NCI-H146 (cell line): Measurements from ENCODE around the gene KCNJ1.

ENCODE experiments used
- DNase-seq: peaks from one replicate; lab custom pipeline; 2025; lab: John Stamatoyannopoulos, UW

Gene KCNJ1

DNA sequence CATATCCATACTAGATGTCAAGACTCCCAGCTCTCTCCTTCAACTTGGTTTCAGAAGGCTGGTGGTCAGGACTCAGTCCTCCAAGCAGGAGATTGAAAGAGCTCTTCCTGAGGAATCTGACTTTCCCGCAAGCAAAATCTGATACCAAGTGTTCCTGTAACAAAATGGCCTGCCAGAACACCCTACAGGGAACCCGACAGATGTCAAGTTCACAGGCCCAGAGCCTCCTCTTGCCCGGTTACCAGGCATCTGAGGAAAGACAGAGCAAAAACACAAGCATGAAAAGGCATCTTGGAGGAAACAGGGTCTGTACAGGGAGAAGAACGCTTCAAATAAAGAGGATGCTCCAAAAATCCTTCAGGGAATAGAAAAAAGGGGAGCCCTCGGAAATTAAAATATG is 15.4 kb upstream of the KCNJ1 start:
- DNase-seq: no peak

DNA sequence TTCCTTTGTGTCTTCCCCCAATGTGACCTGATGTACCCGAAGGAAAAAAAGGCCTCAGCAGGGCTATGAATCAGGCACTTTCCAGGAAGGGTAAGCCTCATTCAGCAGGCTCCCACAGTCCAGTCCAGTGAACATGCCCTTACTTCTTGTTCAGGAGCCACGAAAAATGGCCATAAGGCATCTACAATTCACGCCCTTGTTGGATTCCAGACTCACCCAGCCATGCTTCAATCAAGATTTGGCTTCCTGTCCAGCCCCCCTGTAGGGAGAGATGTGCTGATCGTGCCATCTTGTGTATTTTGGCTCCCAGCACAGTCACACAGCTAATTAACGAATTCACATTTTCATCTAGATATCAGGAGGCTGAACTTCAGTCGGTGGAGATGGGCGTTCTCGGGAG is 14.1 kb upstream of the KCNJ1 start:
- no peak for DNase-seq

DNA sequence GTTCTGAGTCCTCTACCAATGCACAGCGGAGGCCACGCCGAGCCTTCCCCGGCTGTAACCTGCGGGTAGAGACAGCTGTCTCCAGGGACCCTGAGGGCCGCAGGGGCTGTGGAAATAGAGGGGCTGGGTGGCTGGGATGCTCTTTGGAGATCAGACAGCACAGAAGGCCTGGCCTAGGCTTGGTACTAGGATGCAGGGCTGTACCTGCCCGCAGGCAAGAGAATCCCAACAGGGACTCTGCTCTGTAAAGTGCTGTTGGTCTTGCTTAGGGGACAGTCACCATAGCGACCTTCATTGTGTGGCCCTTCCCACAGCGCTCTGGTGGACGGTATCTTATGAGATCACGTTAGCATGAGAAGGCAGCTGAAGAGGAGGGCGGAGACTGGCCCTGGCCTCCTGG is 12.7 kb upstream of the KCNJ1 start:
- peak; percentile 41 for DNase-seq

DNA sequence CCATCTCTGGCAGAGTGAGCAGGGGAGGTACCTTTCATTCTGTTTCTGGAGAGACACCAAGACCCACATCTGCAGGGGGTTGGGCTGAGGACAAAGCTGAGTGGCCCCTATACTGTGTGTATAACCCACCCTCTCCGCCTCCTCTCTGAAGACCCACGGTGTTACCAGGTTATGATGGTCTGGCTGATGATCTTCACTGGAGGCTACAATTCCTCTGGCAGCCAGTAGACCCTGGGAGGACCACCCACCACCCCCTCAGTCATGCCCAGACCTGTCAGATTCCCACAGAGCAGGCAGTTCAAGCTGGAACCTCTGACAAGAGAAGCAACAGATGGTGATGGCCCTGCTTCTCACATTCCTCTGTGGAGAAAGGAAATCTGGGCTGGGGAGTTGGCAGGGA is 11.4 kb upstream of the KCNJ1 start:
- no peak for DNase-seq

DNA sequence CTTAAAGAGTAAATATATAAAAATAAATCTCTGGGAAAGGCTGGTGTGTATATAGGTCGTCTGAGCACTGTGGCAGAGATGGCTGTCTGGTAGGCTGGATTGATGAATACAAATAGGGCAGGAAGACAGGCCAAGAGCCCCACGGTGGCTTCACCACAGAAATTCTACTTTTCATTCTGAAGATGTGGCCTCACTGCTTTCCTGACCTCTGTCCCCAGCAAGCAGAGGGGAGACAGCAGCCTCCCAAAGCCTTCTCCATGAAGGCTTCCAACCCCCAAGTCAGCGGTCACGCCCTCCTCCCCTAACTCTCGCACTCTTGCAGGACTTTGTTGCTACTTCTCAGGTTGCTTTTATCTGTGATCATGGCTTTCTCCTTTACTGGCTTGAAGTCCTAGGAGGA is 10.6 kb upstream of the KCNJ1 start:
- no peak for DNase-seq

DNA sequence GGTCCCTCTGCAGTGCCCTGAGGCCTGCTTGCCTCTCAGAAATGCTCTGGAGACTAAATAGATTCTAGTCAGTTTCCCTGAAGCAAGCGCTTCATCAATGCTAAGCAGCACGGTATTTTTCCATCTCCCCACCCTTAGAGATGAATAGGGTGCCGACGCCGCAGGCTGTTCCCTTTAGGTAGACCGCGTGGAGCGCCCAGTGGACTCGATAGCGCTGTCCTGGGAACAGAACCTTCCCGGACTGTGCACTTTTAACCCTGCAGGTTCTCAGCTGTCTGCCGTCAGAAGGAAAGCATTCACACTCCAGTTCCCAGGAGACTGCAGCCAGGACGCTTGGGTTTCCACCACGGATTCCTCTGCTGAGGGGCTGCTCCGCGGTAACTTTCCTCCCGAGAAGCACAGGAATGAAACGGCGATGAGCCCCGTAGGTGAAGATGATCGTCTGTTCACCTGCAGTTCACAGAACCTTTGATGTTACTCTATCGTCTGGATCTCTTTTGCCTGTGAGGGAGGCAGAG is 9.1 kb upstream of the KCNJ1 start:
- DNase-seq: no peak

DNA sequence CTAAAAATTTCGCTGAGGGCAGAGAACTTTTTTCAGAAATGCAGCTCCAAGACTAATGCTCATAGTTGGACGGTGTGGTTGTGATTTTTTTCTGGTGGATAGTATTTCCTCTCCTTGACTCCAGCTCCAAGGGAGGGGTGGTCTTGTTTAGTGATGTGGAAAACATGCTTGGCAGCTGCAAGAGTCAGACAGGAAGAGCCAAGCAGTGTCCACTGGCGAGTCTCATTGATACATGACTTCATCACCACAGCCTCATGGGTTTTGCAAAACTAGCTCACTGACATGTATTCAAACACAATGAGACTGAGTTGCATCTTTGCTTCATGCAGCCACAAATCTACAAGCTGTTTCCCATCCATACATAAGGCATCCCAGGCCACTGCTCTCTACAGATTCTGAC is 7.3 kb upstream of the KCNJ1 start:
- no peak for DNase-seq

DNA sequence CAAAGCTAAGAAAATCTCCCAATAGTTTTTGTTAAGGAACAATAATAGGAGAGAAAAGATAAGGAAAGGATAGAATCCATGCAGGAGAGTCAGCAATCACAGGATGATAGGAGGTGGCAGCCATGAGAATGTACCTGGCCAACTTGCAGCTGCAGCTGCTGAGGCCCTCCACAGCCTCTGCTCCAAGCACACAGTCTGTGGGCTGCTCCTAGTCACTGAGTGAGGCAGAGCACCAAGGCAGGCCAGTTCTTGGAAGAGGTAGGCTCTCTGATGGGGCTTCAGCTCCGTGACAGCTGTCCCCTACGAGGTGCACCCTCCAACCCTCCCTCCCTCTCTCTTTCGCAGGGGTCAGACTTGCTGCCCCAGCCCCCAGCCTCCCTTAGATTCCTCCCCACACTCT is 5.5 kb upstream of the KCNJ1 start:
- DNase-seq: no peak

DNA sequence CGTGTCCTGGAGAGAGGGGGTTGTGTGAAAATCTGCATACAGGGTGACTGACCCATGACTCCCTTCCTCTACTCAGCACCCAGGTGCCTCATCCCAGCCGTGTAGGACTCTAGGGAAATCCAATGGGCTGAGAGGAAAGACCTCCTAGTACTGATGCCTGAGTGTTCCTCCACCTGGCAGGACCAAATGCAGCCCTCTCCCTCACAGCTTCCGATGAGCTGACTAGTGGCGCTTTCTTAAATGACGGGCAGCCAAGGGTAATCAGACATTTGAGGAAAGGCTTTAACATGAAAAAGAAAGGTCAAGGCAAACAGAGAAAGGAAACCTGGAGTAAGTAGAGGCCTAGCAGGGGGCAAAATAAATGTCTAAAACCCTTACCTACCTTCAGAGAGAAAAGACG is 5.0 kb upstream of the KCNJ1 start:
- no peak for DNase-seq

DNA sequence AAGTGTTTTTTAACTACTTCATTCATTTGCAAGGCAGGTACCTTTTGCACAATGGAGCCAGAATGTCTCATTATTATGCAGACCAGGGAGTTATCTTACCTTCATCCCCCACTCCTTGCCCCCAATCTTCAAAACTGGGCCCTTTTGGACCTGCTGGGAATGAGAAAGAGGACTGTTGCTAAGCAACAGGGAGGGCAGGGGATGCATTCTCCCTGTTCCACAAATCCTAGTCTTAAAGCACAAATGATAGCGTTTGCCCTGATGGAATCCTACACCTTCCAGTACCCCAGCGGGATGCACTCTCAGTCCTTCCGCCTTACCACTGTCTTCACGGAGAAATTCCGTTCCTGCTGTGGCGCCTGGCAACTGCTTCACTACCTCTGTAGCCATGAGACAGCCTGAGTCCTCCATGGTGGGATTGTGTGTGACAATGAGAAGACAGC is 4.1 kb upstream of the KCNJ1 start:
- DNase-seq: no peak

DNA sequence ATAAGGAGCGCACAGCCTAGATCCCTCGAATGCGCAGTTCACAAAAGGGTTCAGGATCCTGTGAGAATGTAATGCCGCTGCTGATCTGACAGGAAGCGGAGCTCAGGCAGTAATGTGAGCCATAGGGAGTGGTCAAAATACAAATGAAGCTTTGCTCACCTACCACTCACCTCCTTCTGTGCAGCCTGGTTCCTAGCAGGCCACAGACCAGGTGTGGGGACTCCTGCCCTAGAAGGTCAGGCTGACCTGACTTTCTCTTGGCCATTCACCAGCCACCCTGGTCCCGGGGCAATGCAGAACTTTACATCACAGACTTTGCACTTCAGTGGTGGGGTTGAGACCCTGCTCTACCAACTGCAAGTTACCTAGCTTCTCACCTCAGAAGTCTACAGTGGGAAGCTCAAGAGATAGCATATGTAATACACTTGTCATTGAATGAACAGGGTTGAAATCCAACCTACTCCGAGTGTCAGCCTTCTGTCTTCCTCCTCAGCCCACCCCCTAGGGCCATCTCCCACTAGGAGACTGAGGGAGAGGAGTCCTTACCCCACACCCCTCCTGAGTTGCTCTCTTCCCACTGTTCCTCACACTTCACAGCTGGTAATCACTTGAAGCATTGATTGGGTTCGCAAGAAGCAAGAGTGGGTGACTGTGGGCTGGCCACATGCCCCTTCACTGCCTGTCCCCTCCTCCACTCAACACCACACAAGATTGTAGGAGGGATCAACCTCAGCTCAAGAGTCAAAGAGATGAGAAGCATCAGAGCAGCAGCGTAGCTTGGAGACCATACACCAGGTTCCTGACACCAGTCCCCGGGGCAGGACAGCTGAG is 2.0 kb upstream of the KCNJ1 start:
- no peak for DNase-seq

DNA sequence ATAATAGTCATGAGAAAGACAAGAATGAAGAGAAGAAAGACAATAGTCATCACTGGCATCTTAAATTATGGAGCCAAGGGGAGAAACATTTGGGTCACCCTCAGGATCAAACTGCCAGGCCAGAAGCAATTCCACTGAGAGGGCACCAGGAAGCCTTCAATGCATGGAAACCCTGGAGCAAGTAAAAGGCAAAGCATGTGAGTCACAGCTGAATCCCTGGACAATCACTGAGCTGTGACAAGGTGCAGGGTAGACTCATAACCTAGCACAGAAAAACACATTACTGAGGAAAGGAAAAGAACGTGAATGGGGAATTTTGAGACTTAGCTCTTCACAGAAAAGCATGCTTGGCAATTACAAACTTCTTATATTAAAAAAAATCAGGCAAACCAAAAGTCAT is 1.6 kb downstream of the KCNJ1 start:
- DNase-seq: no peak

DNA sequence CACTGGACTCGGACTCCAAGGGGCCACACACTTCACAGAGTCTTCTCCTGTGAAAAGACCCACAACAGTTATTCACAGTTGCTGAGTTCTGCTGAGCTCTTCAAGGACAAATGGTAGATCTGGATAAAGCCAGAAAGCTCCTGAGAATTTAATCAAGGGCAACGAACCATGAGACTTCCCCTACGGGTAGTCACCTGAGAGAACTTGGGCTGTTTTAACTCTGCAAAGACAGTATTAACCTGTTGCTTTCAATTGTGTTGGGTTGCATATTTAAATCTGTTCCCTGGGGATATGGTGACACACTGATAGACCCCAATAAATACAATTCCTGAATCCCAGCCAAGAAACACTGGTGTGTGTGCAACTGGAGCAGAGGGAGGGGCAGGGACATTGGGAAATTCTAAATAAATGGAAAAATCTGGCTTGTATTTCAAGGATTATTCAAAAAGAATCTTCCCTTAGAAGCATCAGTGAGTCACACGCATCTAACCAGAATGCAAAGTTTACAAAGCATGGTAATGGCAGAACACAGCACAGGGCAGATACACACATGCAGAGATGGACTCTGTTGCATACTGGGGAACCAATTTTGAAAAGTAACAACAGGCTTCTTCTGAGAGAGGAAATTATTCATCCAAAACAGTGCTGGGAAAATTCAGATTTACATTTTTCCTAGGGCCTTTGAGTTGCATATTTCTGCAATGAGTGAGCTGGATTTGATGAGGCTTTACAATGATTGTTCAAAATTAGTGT is 4.0 kb downstream of the KCNJ1 start:
- DNase-seq: no peak

DNA sequence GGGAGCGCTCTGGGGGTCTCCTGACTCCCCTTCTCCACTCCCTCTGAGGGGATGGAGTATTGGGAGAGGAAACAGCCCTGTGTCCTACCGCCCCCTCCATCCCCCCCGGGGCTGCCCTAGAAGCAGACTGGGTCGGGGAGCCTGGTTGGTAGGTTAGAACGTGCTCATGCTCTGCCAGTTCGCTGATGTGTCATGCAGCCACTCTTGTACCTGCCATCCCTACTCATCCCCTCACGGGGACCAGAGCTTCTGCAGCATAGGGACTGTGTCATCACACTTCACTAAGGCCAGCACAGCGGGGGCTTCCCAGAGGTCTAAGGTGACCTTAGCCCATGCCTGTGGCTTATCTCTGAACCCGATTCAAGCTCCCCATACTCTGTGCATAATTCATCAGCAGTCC is 4.7 kb downstream of the KCNJ1 start:
- no peak for DNase-seq

DNA sequence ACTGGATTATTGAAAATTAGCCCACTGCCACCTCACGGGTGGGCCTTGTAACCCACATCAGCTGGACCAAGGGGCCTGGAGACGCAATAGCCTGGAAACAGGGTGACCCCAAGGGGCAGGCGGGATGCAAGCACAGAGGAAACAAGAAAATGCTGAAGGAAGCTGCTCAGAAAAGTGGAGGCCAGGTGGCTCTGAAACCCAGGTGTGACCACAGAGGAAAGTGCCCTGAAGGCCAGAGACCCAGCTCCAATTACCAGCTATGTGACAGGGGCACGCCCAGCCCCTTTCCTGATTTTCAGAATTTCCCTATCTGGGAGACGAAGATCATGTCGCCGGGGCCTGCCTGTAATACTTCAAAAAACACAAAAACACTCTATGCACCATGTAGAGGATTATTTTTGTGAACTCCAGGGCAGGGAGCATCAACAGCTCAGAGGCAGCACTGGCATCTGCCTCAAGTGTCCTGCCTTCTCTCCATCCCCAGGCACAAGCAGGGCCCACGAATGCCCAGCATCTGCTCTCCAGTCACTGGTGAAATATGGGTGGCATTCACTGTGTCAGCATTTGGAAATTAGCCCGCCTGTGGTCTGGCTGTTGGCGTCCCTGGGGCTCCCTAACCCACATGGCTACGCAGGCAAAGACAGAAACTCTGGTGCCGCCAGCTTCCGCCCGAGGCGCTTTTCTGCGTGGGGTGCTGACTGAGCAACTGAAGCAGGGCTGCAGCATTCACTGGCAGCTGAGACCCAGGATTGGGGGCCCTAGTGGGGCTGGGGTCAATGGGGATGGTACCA is 6.3 kb downstream of the KCNJ1 start:
- no peak for DNase-seq

DNA sequence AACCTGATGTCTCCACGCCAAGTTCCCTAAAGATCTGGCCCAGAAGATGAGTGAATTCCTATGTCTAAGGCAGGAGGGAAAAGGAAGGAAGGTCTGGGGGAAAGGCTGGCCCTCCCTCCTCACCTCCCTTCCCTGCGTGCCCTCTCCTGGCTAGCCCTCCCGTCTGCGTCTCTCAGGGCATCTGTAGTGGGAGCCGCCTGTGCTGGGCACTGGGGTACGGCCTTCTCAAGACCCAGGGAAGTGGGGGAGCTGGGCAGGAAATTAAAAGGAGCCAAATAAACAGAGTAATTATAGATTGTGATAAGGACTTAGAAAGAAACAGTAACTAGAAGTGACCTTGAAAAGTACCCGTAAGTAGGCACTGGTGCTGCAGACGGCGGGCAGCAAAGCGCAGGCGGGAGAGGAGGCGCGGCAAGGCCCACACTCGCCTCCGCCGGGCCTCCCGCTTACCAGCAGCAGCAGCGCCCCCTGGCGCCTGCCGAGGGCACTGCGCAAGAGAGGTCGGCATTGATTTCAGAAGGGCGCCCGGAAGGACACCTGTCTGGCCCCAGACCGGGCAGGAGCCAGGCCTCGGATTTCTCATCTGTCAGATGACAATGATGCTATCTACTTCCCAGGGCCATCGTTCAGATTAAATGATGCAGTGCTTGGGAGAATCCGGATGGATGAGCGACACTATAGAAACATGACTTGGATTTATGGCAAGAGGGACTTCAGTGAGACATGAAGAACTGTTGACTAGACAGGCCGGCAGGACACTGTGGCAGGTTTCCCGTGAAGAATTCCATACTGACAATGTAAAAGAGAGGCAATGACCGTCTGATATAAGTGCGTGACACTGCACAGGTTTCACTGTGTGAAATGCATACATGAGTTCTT is 7.3 kb downstream of the KCNJ1 start:
- DNase-seq: no peak

DNA sequence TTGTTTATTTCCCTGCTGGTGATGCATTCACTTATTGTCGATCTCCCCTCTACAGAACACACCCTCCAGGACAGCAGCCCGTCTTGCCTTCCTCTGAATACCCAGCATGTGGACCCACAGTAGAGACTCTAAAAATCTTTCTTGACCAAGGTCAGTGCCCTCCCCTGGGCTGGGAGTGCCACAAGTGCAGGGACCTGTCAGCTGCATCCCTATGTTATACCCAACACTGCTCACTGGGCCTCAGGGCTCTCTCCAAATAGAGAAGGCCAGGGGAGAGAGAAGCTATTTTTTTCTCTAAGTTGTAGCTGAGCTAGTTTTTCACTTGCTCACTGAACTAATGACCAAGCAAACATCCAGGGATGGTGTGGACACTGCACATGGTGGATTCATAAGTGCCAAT is 9.8 kb downstream of the KCNJ1 start:
- no peak for DNase-seq

DNA sequence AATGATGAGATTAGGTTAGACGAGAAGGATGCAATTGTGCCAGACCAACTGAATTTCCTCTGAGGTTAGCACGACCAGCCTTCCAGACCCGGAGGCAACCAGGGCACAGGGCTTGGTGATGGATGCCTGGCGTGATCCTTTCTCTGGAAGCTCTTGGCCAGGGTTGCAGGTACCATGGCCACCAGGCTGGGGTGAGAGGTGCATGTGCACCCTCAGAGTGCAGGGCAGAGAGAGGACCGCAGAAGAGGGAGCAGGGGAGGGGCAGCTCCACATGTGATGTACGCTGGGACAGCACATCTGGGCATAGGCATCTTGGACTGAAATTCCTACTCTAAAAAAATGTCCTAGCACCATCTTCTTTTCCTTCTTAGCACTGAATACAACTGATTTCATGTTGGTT is 10.9 kb downstream of the KCNJ1 start:
- no peak for DNase-seq

DNA sequence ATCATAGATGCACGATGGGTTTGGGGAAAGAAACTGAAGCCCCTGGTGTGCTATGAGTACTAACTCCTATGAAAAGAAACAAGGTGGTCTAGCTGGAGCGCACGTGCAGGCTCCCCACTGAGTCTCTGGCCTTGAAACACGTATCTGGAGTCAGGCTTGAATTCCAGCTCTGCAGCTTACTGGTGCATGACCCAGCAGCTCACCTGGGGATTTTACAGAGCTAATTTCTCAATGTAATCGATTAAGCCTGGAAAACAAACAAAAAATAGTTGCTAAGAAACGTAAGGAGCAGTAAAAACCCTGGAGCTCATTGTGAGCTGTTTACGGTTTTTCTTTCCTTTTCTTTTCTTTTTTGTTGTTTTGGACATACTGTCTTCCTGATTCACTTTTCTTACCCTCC is 12.3 kb downstream of the KCNJ1 start:
- peak; percentile 66 for DNase-seq

DNA sequence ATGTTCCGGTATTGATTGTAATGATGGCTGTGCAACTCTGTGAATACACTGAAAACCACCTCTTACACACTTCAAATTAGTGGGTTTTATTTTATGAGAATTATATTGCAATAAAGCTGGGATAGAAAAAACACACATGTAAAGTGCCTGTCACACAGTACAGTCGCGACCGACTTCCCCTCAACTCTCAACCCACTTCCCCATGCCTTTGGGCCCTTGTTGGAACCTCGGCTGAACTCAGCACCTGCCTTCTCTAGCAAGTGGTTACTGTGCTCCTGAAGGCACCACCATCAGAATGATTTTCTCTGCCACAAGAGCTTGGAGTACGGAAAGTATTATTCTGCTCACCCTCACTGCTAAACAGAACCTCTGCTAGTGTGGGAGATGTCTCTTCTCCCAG is 13.5 kb downstream of the KCNJ1 start:
- no peak for DNase-seq

DNA sequence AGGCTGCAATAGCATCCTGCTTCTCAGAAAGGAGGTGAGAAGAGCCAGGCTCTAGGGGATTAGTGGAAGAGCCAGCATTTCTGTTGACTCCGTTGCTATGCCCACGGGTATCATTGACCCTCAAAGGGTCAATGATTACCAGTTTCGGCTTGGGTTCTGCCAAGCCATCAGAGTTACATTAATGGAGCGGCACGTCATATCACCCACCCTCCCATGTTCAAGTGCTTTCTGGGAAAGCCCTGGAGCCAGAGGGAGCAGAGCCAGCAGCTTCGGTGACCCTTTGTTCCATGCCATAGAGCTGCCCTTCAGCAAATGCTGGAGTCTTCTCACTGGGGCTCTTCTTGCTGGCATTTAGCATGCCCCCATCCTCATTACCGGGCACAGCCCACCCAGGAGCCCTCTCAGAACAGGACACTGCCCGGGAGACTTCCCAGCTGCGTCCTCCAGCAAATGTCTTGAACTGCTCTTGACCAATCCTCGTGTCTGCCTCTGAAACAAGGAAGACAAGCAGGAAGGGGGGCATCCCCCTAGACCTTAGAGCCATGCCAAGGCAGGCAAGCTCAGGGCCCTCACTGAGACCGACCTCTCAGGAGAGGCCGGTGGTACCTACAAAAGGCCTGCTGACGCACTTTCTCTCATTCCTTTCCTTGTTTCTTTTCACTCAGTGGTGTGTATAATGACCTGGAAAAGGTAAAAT is 14.6 kb downstream of the KCNJ1 start:
- DNase-seq: no peak
